Transverse colon (tissue), 4 donors: ENCODE measurements around the gene DLG2.

Experiments used
- CTCF ChIP-seq, 5 experiments: fragments of 200-600 bp in 3 of 5; fragments of 450-650 bp in 2 of 5; sonication (generic) in 3 of 5; IDR thresholded peaks; 1 replicate in 2 of 5; 2 replicates in 3 of 5; pipeline ENCODE4 v1.5.1; 2016 to 2017; ENCODE audit warnings: antibody characterized with exemption in 5 of 5, inconsistent platforms in 3 of 5, mild to moderate bottlenecking in 2 of 5, moderate library complexity in 1 of 5
- POLR2AphosphoS5 ChIP-seq, 3 donors: sonication (generic); formaldehyde crosslinking; IDR thresholded peaks; one replicate each; pipeline ENCODE4 v1.6.1; 2016; ENCODE audit warnings: antibody characterized with exemption in 3 of 3

GRCh38 chr11:83427501-83427900, 2199.6 kb downstream of the DLG2 start:
- no peak for TF ChIP-seq CTCF (IDR thresholded peaks at IDR 0.05)
- TF ChIP-seq POLR2AphosphoS5 (IDR thresholded peaks at IDR 0.05) = no peak
